Type B pancreatic cell (in vitro differentiated cells): Measurements from ENCODE around the gene HMOX1. TPM values are rescaled to one million over a fixed set of nuclear protein-coding genes. Genes with fewer than 3 reads are reported as not detected.
A peak's percentile ranks its signal among the peaks of the same experiment; 100 is the strongest.

Experiments used
- DNase-seq: peaks from one replicate; pipeline ENCODE4 v3.0.0; 2021; ENCODE audit warnings: mixed read lengths; ENCODE audit not compliant: unreplicated experiment; ENCODE audit errors: extremely low spot score
- H3K27ac Mint-ChIP-seq: 2 replicates; pipeline ENCODE4 v1.8.0; 2021; ENCODE audit warnings: mild to moderate bottlenecking, mixed read lengths
- H3K27me3 Mint-ChIP-seq: 2 replicates; pipeline ENCODE4 v1.8.0; 2021; ENCODE audit warnings: mixed read lengths
- H3K36me3 Mint-ChIP-seq: 2 replicates; pipeline ENCODE4 v1.8.0; 2021; ENCODE audit warnings: mixed read lengths
- H3K4me1 Mint-ChIP-seq: one replicate; pipeline ENCODE4 v1.8.0; 2021; ENCODE audit warnings: mixed read lengths; ENCODE audit not compliant: unreplicated experiment
- H3K4me3 Mint-ChIP-seq: 2 replicates; pipeline ENCODE4 v1.8.0; 2021; ENCODE audit warnings: mild to moderate bottlenecking, mixed read lengths
- H3K9me3 Mint-ChIP-seq: 2 replicates; pipeline ENCODE4 v1.8.0; 2021; ENCODE audit warnings: mixed read lengths
- total RNA-seq: library from RNA; stranded (reverse); gene quantifications from 2 replicates; pipeline ENCODE4 v1.2.1, GENCODE V29; 2021; ENCODE audit warnings: low replicate concordance
- TF ChIP-seq, protein P1 (sequence below): fragments of 200-600 bp; sonication (generic); conservative IDR thresholded peaks from 2 replicates; pipeline ENCODE4 v1.5.0; 2021; ENCODE audit warnings: antibody characterized with exemption, mild to moderate bottlenecking

Gene HMOX1
- total RNA-seq, 1 donor from 2014 or later, result 4.1 TPM

DNA sequence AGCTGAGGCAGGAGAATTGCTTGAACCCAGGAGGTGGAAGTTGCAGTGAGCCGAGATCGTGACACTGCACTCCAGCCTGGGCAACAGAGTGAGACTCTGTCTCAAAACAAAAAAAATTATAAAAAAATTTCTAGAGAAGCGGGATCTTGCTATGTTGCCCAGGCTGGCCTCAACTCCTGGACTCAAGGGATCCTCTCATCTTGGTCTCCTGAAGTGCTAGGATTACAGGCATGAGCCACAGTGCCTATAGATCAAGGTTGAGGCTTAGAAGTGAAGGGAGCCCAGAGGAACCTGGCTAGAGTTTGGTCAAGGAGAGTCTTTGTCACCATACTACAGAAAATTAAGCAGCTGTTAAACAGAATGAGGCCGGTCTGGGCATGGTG lies 17.7 kb downstream of the HMOX1 start:
- no peaks in the 10 kb centered on the region for H3K27me3 Mint-ChIP-seq
- no peak overlapping the region for H3K27ac Mint-ChIP-seq
- H3K9me3 Mint-ChIP-seq, result no peaks in the 10 kb centered on the region
- DNase-seq, result no peak
- H3K4me3 Mint-ChIP-seq, result peak overlapping the region; percentile 45
- H3K4me1 Mint-ChIP-seq, result peaks cover 33% of the 10 kb centered on the region
- TF ChIP-seq, protein P1, sequence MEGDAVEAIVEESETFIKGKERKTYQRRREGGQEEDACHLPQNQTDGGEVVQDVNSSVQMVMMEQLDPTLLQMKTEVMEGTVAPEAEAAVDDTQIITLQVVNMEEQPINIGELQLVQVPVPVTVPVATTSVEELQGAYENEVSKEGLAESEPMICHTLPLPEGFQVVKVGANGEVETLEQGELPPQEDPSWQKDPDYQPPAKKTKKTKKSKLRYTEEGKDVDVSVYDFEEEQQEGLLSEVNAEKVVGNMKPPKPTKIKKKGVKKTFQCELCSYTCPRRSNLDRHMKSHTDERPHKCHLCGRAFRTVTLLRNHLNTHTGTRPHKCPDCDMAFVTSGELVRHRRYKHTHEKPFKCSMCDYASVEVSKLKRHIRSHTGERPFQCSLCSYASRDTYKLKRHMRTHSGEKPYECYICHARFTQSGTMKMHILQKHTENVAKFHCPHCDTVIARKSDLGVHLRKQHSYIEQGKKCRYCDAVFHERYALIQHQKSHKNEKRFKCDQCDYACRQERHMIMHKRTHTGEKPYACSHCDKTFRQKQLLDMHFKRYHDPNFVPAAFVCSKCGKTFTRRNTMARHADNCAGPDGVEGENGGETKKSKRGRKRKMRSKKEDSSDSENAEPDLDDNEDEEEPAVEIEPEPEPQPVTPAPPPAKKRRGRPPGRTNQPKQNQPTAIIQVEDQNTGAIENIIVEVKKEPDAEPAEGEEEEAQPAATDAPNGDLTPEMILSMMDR, result no peak
- H3K36me3 Mint-ChIP-seq, result no peaks in the 10 kb centered on the region

DNA sequence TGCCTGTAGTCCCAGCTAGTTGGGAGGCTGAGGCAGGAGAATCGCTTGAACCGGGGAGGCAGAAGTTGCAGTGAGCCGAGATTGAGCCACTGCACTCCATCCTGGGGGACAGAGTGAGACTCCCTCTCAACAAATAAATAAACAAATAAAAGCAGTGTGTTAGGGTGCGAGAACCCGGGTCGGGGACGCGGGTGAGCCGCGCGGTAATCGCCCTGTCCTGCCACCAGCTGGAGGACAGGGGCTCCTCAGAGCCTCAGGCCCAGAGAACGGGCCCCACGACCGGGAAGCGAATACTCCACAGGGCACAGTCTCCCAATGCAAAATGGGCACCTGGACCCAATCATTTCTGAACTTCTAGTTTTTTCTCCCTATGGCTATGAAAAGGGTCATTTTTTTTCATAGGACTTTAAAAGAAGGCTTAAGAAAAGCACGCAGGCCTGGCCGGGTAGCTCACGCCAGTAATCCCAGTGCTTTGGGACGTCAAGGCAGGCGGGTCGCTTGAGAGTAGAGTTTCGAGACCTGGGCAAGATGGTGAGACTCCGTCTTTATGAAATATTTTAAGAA lies 18.3 kb downstream of the HMOX1 start:
- peaks cover 28% of the 10 kb centered on the region for H3K4me1 Mint-ChIP-seq
- TF ChIP-seq, protein P1, result no peak
- no peaks in the 10 kb centered on the region for H3K36me3 Mint-ChIP-seq
- H3K4me3 Mint-ChIP-seq, result peak overlapping the region; percentile 99
- DNase-seq, result no peak
- H3K27ac Mint-ChIP-seq, result peak overlapping the region; percentile 95
- no peaks in the 10 kb centered on the region for H3K27me3 Mint-ChIP-seq
- H3K9me3 Mint-ChIP-seq, result no peaks in the 10 kb centered on the region

DNA sequence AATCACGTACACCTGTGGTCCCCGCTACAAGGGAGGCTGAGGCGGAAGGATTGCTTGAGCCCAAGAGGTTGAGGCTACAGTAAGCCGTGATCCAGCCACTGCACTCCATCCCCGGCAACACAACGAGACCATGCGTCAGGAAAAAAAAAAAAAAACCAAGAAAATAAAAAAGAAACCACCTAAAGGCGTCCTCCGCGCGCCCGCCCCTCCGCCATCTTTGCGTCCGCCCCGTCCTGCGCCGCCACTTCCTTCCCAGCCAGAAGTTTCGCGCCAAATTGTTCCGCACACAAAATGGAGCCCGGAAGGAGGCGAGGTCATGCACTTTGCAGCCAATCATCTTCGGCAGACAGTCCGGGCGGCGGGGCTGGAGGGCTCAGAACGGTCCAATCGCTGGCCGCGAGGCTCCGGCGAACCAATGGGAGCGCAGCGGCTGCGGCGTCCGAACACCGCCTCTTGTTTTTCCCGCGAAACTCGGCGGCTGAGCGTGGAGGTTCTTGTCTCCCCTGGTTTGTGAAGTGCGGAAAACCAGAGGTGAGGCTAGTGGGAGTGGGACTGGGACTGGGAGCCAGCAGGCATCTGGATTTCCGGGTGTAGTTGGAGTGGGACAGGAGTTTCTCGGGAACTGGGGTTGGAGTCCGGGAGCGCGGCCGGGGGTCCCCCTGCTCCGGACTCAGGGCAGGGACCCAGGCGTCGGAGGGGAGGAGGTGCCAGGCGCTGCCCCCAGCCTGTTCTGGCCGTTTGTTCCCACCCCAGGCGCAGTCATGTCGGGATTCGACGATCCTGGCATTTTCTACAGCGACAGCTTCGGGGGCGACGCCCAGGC lies 19.0 kb downstream of the HMOX1 start, which contains the start of gene MCM5:
Gene MCM5 (plus strand): TSS at position 463 of the 823 bp plus-strand sequence. CDS start 299 bp downstream, at position 762.
- H3K4me1 Mint-ChIP-seq, result peaks cover 28% of the 10 kb centered on the region

DNA sequence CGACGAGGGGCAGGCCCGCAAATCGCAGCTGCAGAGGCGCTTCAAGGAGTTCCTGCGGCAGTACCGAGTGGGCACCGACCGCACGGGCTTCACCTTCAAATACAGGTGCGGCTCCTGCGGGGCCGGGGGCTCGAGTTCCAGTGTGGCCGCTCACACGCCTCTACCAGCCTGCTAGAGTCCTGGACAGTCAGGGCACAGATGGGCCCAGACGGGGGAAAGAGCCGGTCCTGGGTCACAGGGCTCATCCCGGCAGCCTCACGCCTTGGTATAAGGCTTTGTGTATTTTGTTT lies 19.6 kb downstream of the HMOX1 start:
- TF ChIP-seq, protein P1, result no peak
- Mint-ChIP-seq H3K4me3 (peak overlapping the region; percentile 99), H3K27ac (peak overlapping the region; percentile 95), H3K4me1 (peaks cover 28% of the 10 kb centered on the region), H3K27me3 (no peaks in the 10 kb centered on the region), H3K36me3 (no peaks in the 10 kb centered on the region), H3K9me3 (no peaks in the 10 kb centered on the region)
- DNase-seq, result no peak

More for the DNA sequence above, 19.0 kb downstream of the HMOX1 start, which contains the start of gene MCM5:
- TF ChIP-seq, protein P1, result no peak
- peak within 1 kb of the TSS; percentile 95 for H3K27ac Mint-ChIP-seq
- DNase-seq, result peak; percentile 96
- no peaks in the 10 kb centered on the region for H3K9me3 Mint-ChIP-seq
- no peaks in the 10 kb centered on the region for H3K36me3 Mint-ChIP-seq
- peak within 1 kb of the TSS; percentile 99 for H3K4me3 Mint-ChIP-seq
- no peaks in the 10 kb centered on the region for H3K27me3 Mint-ChIP-seq

DNA sequence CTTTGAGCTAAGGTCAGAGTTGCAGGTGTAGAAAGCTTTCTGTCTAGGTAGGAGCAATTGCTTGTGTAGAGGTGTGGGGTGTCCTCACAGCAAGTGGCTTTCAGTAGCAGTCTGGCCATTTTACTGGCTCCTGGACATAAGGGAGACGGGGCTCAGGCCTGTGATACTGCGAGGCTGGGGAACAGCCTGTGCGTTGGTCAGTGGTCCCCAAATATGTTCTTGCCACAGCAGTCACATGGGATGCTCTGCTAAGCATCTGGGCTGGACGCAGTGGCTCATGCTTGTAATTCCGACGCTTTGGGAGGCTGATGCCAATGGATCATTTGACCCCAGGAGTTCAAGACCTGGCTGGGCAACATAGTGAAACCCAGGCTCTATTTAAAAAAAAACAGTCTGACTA lies 21.0 kb downstream of the HMOX1 start:
- no peaks in the 10 kb centered on the region for H3K36me3 Mint-ChIP-seq
- H3K27ac Mint-ChIP-seq, result peak overlapping the region; percentile 45
- H3K4me1 Mint-ChIP-seq, result peaks cover 28% of the 10 kb centered on the region
- peak overlapping the region; percentile 90 for H3K4me3 Mint-ChIP-seq
- H3K9me3 Mint-ChIP-seq, result no peaks in the 10 kb centered on the region
- TF ChIP-seq, protein P1, result no peak
- no peak for DNase-seq
- H3K27me3 Mint-ChIP-seq, result no peaks in the 10 kb centered on the region
